Karpas-422 (cell line): Measurements from ENCODE around the gene SH3BGRL2. TPM values are rescaled to one million over a fixed set of nuclear protein-coding genes. Genes with fewer than 3 reads are reported as not detected.
"Not testable (repeated sequence)": the region's sequence is repeated elsewhere in the genome, so short reads cannot be mapped to it uniquely, and the experiment has no call there.

Source experiments
- DNase-seq: peaks from one replicate; pipeline ENCODE4 v3.0.0-alpha.2; 2015
- H2AFZ ChIP-seq: fragments of 200-600 bp; sonication (generic); 2 replicates; pipeline ENCODE4 v1.6.1; 2014; ENCODE audit warnings: antibody characterized with exemption, low read length, mixed read lengths
- H3K27ac ChIP-seq: fragments of 200-600 bp; sonication (generic); 2 replicates; pipeline ENCODE4 v1.5.1; 2014; ENCODE audit warnings: mild to moderate bottlenecking, low read length, moderate library complexity
- H3K27me3 ChIP-seq: fragments of 200-600 bp; sonication (generic); 2 replicates; pipeline ENCODE4 v1.6.1; 2014; ENCODE audit warnings: low read length, mixed read lengths
- H3K36me3 ChIP-seq: fragments of 200-600 bp; sonication (generic); 2 replicates; pipeline ENCODE4 v1.6.1; 2014; ENCODE audit warnings: low read length, mixed read lengths; ENCODE audit not compliant: insufficient read depth
- H3K4me1 ChIP-seq: fragments of 200-600 bp; sonication (generic); 2 replicates; pipeline ENCODE4 v1.6.1; 2014; ENCODE audit warnings: mild to moderate bottlenecking, low read length, mixed read lengths
- H3K4me2 ChIP-seq: fragments of 200-600 bp; sonication (generic); 2 replicates; pipeline ENCODE4 v1.6.1; 2014; ENCODE audit warnings: low read length, low read depth, mild to moderate bottlenecking; ENCODE audit not compliant: poor library complexity, severe bottlenecking
- H3K4me3 ChIP-seq: fragments of 200-600 bp; sonication (generic); 2 replicates; pipeline ENCODE4 v1.5.1; 2014; ENCODE audit warnings: mild to moderate bottlenecking, antibody characterized with exemption, low read length, mixed read lengths
- H3K79me2 ChIP-seq: fragments of 200-600 bp; sonication (generic); 2 replicates; pipeline ENCODE4 v1.6.1; 2014; ENCODE audit warnings: mild to moderate bottlenecking, low read length, mixed read lengths
- H3K9ac ChIP-seq: fragments of 200-600 bp; sonication (generic); 2 replicates; pipeline ENCODE4 v1.6.0; 2014; ENCODE audit warnings: low read length
- H3K9me2 ChIP-seq: fragments of 200-600 bp; sonication (generic), shearing (Covaris generic); replicated peaks from 2 replicates; pipeline ENCODE4 v1.6.0; 2014; ENCODE audit warnings: mild to moderate bottlenecking, low read length, moderate library complexity; ENCODE audit not compliant: insufficient read depth
- H3K9me3 ChIP-seq: fragments of 300-700, 200-600 bp; sonication (generic); 2 replicates; pipeline ENCODE4 v1.6.1; 2014; ENCODE audit warnings: low read length, mixed read lengths
- H4K20me1 ChIP-seq: fragments of 200-600 bp; sonication (generic); 2 replicates; pipeline ENCODE4 v1.6.1; 2014; ENCODE audit warnings: mild to moderate bottlenecking, antibody characterized with exemption, low read length, low read depth; ENCODE audit not compliant: insufficient read depth
- total RNA-seq: library from RNA; depleted of rRNA; stranded (reverse); fragments of >200 nt; shearing (Covaris generic); gene quantifications from 2 replicates; pipeline ENCODE4 v1.2.3, GENCODE V29; 2014; ENCODE audit warnings: low replicate concordance

Gene SH3BGRL2
- total RNA-seq, 1 experiment from 2014 or later = not detected

GRCh38 chr6:79668381-79668780 is 37.3 kb downstream of the SH3BGRL2 start:
- Histone ChIP-seq H3K9ac (no peak overlapping the region), H3K9me2 (no peaks in the 10 kb centered on the region), H4K20me1 (no peaks in the 10 kb centered on the region), H3K4me1 (no peaks in the 10 kb centered on the region), H3K27me3 (no peaks in the 10 kb centered on the region), H3K79me2 (no peaks in the 10 kb centered on the region), H3K9me3 (no peaks in the 10 kb centered on the region), H3K4me2 (no peak overlapping the region), H2AFZ (no peak overlapping the region), H3K36me3 (no peaks in the 10 kb centered on the region), H3K27ac (no peak overlapping the region), H3K4me3 (no peak overlapping the region)
- DNase-seq = no peak

- Histone ChIP-seq H4K20me1 (no peaks in the 10 kb centered on the region), H3K9me2 (no peaks in the 10 kb centered on the region), H2AFZ (no peak overlapping the region), H3K9me3 (no peaks in the 10 kb centered on the region), H3K4me2 (no peak overlapping the region), H3K4me3 (no peak overlapping the region), H3K79me2 (no peaks in the 10 kb centered on the region), H3K9ac (no peak overlapping the region), H3K4me1 (no peaks in the 10 kb centered on the region), H3K27me3 (no peaks in the 10 kb centered on the region), H3K27ac (no peak overlapping the region), H3K36me3 (no peaks in the 10 kb centered on the region)
- DNase-seq = no peak
These were observed 38.6 kb downstream of the SH3BGRL2 start for GRCh38 chr6:79669766-79670165.

DNA sequence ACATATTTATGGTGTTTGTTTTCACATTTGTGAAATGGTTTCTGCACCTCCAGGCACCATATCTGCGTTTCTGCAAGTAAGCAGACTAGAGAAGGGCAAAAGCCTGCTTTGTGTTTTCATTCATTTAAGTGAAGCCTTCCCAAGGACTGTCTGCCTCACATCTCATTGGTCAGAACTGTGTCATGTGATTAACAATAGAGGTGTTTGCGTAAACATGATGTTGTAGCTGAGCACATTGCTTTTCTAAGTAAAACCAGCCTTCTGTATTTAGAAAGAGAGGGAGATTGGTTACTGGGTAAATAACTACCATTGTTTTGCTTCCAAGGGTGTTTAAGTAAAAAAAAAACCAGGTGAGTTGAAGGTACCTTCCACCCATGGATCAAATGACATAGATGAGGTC is 39.7 kb downstream of the SH3BGRL2 start:
- no peaks in the 10 kb centered on the region for H3K9me2 ChIP-seq
- no peak overlapping the region for H3K4me2 ChIP-seq
- no peaks in the 10 kb centered on the region for H3K79me2 ChIP-seq
- H3K27me3 ChIP-seq = no peaks in the 10 kb centered on the region
- H3K4me3 ChIP-seq = no peak overlapping the region
- no peak overlapping the region for H2AFZ ChIP-seq
- H3K9ac ChIP-seq = no peak overlapping the region
- no peaks in the 10 kb centered on the region for H3K9me3 ChIP-seq
- H3K27ac ChIP-seq = no peak overlapping the region
- no peak for DNase-seq
- no peaks in the 10 kb centered on the region for H3K4me1 ChIP-seq
- no peaks in the 10 kb centered on the region for H3K36me3 ChIP-seq
- no peaks in the 10 kb centered on the region for H4K20me1 ChIP-seq

DNA sequence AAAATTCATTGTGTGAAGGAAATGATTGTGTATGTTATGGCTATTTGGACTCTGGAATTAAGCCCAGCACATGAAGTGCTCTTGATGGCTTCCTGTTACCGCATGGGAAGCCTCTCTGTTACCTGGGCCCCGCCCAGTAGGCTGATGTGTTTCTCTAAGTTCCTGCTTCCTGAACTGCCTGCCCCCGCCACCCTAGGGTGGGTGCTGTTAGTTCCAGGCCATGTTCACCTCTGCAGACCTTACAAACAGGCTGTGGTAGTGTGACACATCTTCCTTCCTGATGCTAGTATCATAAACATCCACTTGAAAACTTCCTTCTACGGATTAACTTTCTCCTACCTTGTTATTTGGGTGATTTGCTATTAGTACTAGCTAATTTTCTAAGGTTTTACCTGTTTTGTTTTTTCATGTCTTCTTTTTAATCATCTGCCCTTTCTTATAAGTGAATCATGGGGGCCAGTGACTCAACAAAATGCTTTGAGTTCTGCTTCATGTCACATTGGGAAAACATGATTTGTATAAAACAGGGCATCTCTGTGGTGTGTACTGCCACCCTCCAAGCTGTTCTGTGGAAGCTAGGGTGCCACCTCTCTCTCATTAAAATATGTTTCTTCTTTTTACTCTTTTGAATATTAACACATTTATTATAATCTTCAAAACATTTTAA is 40.6 kb downstream of the SH3BGRL2 start:
- no peak overlapping the region for H3K9ac ChIP-seq
- H3K27ac ChIP-seq = no peak overlapping the region
- no peaks in the 10 kb centered on the region for H3K4me1 ChIP-seq
- H3K9me2 ChIP-seq = no peaks in the 10 kb centered on the region
- H3K79me2 ChIP-seq = no peaks in the 10 kb centered on the region
- no peaks in the 10 kb centered on the region for H3K36me3 ChIP-seq
- H3K27me3 ChIP-seq = no peaks in the 10 kb centered on the region
- no peak overlapping the region for H3K4me2 ChIP-seq
- no peaks in the 10 kb centered on the region for H3K9me3 ChIP-seq
- no peak overlapping the region for H3K4me3 ChIP-seq
- H4K20me1 ChIP-seq = no peaks in the 10 kb centered on the region
- no peak for DNase-seq
- H2AFZ ChIP-seq = no peak overlapping the region

DNA sequence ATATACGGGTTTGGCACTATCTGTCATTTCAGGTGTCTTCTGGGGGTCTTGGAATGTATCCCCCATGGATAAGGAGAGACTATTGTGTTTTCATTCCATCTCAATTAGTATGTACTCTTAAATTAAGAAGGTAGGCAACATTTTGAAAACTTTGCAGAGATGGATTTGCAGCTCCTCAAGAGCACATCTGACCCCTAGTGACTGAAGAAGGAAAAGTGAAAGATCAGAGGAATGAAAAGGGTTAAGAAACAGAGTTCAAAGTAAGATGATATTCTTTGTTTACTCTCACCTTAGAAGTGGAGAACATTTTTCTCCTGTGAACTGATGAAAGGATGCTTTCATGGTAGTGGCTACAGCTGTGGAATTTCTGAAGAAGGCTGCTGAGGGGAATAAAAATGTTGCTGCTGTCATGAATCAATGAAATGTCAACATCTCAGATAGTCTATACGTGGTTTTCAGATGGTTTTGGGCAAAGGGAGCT is 41.5 kb downstream of the SH3BGRL2 start:
- H3K9ac ChIP-seq = no peak overlapping the region
- no peaks in the 10 kb centered on the region for H3K9me3 ChIP-seq
- no peaks in the 10 kb centered on the region for H3K36me3 ChIP-seq
- H3K9me2 ChIP-seq = no peaks in the 10 kb centered on the region
- no peaks in the 10 kb centered on the region for H3K79me2 ChIP-seq
- no peak overlapping the region for H3K4me2 ChIP-seq
- H3K4me3 ChIP-seq = no peak overlapping the region
- no peak overlapping the region for H2AFZ ChIP-seq
- DNase-seq = peak; percentile 56
- H3K4me1 ChIP-seq = no peaks in the 10 kb centered on the region
- H3K27me3 ChIP-seq = no peaks in the 10 kb centered on the region
- no peaks in the 10 kb centered on the region for H4K20me1 ChIP-seq
- no peak overlapping the region for H3K27ac ChIP-seq

DNA sequence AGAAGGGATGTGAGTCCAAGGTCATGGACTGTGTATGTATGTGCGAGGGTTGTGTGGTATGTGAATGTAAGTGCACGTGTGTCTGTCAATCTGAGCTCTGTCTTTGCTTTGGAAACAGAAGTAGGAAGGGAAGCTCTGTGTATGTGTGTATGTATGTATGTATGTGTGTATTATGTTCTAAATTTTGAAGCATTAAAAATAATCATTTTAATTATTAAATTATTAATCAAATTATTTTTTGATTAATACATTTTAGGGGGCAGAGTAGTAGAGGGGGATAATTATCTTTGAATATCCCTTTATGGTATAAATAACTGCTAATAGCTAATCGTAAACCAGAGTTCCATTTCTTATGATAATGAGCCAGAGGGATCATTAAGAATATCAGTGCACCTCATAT is 42.8 kb downstream of the SH3BGRL2 start:
- Histone ChIP-seq H3K4me3 (no peak overlapping the region), H3K27me3 (no peaks in the 10 kb centered on the region), H3K9me2 (no peaks in the 10 kb centered on the region), H2AFZ (no peak overlapping the region), H3K4me2 (no peak overlapping the region), H3K79me2 (no peaks in the 10 kb centered on the region), H3K27ac (no peak overlapping the region), H3K9me3 (no peaks in the 10 kb centered on the region), H3K36me3 (no peaks in the 10 kb centered on the region), H3K4me1 (no peaks in the 10 kb centered on the region), H3K9ac (no peak overlapping the region), H4K20me1 (no peaks in the 10 kb centered on the region)
- no peak for DNase-seq

GRCh38 chr6:79676785-79677736 is 45.9 kb downstream of the SH3BGRL2 start:
- H3K27me3 ChIP-seq = no peaks in the 10 kb centered on the region
- H3K4me3 ChIP-seq = no peak overlapping the region
- H4K20me1 ChIP-seq = no peaks in the 10 kb centered on the region
- H3K36me3 ChIP-seq = no peaks in the 10 kb centered on the region
- no peaks in the 10 kb centered on the region for H3K9me3 ChIP-seq
- DNase-seq = no peak
- H3K9me2 ChIP-seq = no peaks in the 10 kb centered on the region
- H2AFZ ChIP-seq = no peak overlapping the region
- no peaks in the 10 kb centered on the region for H3K4me1 ChIP-seq
- H3K27ac ChIP-seq = no peak overlapping the region
- no peak overlapping the region for H3K9ac ChIP-seq
- H3K4me2 ChIP-seq = no peak overlapping the region
- H3K79me2 ChIP-seq = no peaks in the 10 kb centered on the region

DNA sequence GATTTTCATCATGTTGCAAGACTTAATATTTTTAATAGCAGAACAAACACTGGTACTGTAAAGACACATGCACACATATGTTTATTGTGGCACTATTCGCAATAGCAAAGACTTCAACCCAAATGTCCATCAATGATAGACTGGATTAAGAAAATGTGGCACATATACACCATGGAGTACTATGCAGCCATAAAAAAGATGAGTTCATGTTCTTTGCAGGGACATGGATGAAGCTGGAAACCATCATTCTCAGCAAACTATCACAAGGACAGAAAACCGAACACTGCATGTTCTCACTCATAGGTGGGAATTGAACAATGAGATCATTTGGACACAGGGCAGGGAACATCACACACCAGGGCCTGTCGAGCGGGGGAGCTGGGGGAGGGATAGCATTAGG is 51.6 kb downstream of the SH3BGRL2 start:
- not testable (repeated sequence) for H3K9ac ChIP-seq, H3K27me3 ChIP-seq, H2AFZ ChIP-seq, H4K20me1 ChIP-seq, H3K4me2 ChIP-seq, H3K9me2 ChIP-seq, H3K4me1 ChIP-seq, H3K79me2 ChIP-seq, H3K36me3 ChIP-seq, H3K4me3 ChIP-seq, H3K27ac ChIP-seq, H3K9me3 ChIP-seq, DNase-seq
